ENCODE results near the gene MXD3. TPM values are rescaled to one million over a fixed set of nuclear protein-coding genes. Genes with fewer than 3 reads are reported as not detected.

The MXD3 gene
- total RNA-seq, 1 donor from 2014 or later, result 12.8 TPM

- peak overlapping the region; percentile 69 for H3K27ac Mint-ChIP-seq
- H3K4me3 Mint-ChIP-seq (ENCODE audit: low read depth), result peak overlapping the region; percentile 97
- no peaks in the 10 kb centered on the region for H3K27me3 Mint-ChIP-seq (ENCODE audit: low read depth)
- H3K36me3 Mint-ChIP-seq (ENCODE audit: low read depth), result peaks cover 56% of the 10 kb centered on the region
- H3K9me3 Mint-ChIP-seq, result no peaks in the 10 kb centered on the region
- intact Hi-C loops (cut with micrococcal nuclease), result loop anchor here (1.0 to 5.0 kb wide), 3 partner anchors 10 to 295 kb away; partner anchors contain the start of genes NSD1 and UIMC1
- peaks cover 56% of the 10 kb centered on the region for H3K4me1 Mint-ChIP-seq (ENCODE audit: low read depth)
- no peak for DNase-seq (ENCODE audit: low spot score)
Observed at GRCh38 chr5:177302354-177303110, 9.2 kb downstream of the MXD3 start.

- Mint-ChIP-seq H3K4me1 (ENCODE audit: low read depth) (peaks cover 58% of the 10 kb centered on the region), H3K9me3 (no peaks in the 10 kb centered on the region), H3K27ac (no peak overlapping the region), H3K4me3 (ENCODE audit: low read depth) (peak overlapping the region; percentile 97), H3K27me3 (ENCODE audit: low read depth) (no peaks in the 10 kb centered on the region), H3K36me3 (ENCODE audit: low read depth) (peaks cover 57% of the 10 kb centered on the region)
- intact Hi-C loops (cut with micrococcal nuclease), result loop anchor here (5.0 kb wide), 2 partner anchors 169 to 294 kb away; partner anchors contain the start of genes NSD1 and UIMC1
- no peak for DNase-seq (ENCODE audit: low spot score)
Observed at GRCh38 chr5:177301503-177302165, 10.1 kb downstream of the MXD3 start.

DNA sequence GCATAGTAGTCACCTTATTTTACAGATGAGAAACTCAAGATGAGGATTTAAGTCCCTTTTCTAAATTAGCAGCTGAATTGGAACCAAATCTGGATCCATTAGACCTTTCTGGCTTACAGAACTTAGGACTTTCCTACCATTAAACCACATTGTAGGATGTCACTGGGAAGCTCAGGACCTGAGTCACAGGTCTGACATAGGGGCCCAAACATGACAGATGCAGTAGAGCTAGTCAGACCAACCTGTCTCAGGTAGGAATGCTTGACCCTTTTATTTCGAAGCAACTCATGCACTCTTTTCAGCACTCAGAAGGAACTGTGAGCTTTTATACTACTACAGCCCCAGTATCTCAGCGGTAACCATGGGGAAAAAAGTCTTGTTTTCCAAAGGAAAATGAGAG is 10.7 kb downstream of the MXD3 start:
- H3K27ac Mint-ChIP-seq, result peak overlapping the region; percentile 88
- peak overlapping the region; percentile 64 for H3K4me3 Mint-ChIP-seq (ENCODE audit: low read depth)
- H3K4me1 Mint-ChIP-seq (ENCODE audit: low read depth), result peaks cover 63% of the 10 kb centered on the region
- intact Hi-C loops (cut with micrococcal nuclease), result loop anchor here (5.0 kb wide), 2 partner anchors 169 to 294 kb away; partner anchors contain the start of genes NSD1 and UIMC1
- H3K36me3 Mint-ChIP-seq (ENCODE audit: low read depth), result peaks cover 56% of the 10 kb centered on the region
- no peaks in the 10 kb centered on the region for H3K9me3 Mint-ChIP-seq
- no peak for DNase-seq (ENCODE audit: low spot score)
- H3K27me3 Mint-ChIP-seq (ENCODE audit: low read depth), result no peaks in the 10 kb centered on the region

- peak; percentile 68 for DNase-seq (ENCODE audit: low spot score)
- no peaks in the 10 kb centered on the region for H3K9me3 Mint-ChIP-seq
- H3K27ac Mint-ChIP-seq, result peak overlapping the region; percentile 88
- intact Hi-C loops (cut with micrococcal nuclease), result loop anchor here (5.0 kb wide), 2 partner anchors 168 to 293 kb away; partner anchors contain the start of genes NSD1 and UIMC1
- H3K4me3 Mint-ChIP-seq (ENCODE audit: low read depth), result peak overlapping the region; percentile 64
- peaks cover 56% of the 10 kb centered on the region for H3K36me3 Mint-ChIP-seq (ENCODE audit: low read depth)
- H3K27me3 Mint-ChIP-seq (ENCODE audit: low read depth), result no peaks in the 10 kb centered on the region
- H3K4me1 Mint-ChIP-seq (ENCODE audit: low read depth), result peaks cover 63% of the 10 kb centered on the region
Observed at GRCh38 chr5:177300236-177300880, 11.3 kb downstream of the MXD3 start.

- no peak overlapping the region for H3K4me3 Mint-ChIP-seq (ENCODE audit: low read depth)
- intact Hi-C loops (cut with micrococcal nuclease), result loop anchor here (5.0 kb wide), 2 partner anchors 167 to 292 kb away; partner anchors contain the start of genes NSD1 and UIMC1
- H3K4me1 Mint-ChIP-seq (ENCODE audit: low read depth), result peaks cover 62% of the 10 kb centered on the region
- peaks cover 56% of the 10 kb centered on the region for H3K36me3 Mint-ChIP-seq (ENCODE audit: low read depth)
- no peaks in the 10 kb centered on the region for H3K27me3 Mint-ChIP-seq (ENCODE audit: low read depth)
- H3K9me3 Mint-ChIP-seq, result no peaks in the 10 kb centered on the region
- H3K27ac Mint-ChIP-seq, result peak overlapping the region; percentile 48
- DNase-seq (ENCODE audit: low spot score), result no peak
Observed at GRCh38 chr5:177299697-177300096, 12.0 kb downstream of the MXD3 start.

- Mint-ChIP-seq H3K9me3 (no peaks in the 10 kb centered on the region), H3K4me3 (ENCODE audit: low read depth) (no peak overlapping the region), H3K36me3 (ENCODE audit: low read depth) (peaks cover 64% of the 10 kb centered on the region), H3K27ac (no peak overlapping the region), H3K4me1 (ENCODE audit: low read depth) (peaks cover 55% of the 10 kb centered on the region), H3K27me3 (ENCODE audit: low read depth) (no peaks in the 10 kb centered on the region)
- intact Hi-C loops (cut with micrococcal nuclease), result no loop called here
- DNase-seq (ENCODE audit: low spot score), result no peak
Observed at GRCh38 chr5:177297922-177298321, 13.8 kb downstream of the MXD3 start.

DNA sequence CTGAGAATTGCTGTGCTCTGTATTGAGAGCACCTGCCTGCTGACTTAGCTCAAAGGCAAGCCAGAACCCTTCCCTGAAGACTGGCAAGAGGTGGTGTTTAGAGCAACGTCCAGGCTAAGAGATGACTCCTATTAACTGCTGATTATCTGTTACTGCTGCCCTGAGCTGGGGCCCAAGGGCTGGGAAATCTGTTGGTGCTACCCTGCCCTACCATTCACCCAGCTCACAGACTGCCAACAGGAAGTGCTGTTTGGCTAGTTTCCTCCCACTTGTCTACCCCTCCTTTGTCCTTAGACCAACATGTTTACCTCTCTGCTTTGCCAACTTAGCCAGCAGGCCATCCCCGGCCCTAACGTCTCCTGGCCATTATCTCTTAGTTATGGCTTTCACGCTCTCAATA is 15.1 kb downstream of the MXD3 start:
- Mint-ChIP-seq H3K27me3 (ENCODE audit: low read depth) (no peaks in the 10 kb centered on the region), H3K27ac (peak overlapping the region; percentile 71), H3K4me3 (ENCODE audit: low read depth) (no peak overlapping the region), H3K36me3 (ENCODE audit: low read depth) (peaks cover 67% of the 10 kb centered on the region), H3K9me3 (no peaks in the 10 kb centered on the region), H3K4me1 (ENCODE audit: low read depth) (peaks cover 45% of the 10 kb centered on the region)
- intact Hi-C loops (cut with micrococcal nuclease), result no loop called here
- DNase-seq (ENCODE audit: low spot score), result no peak

DNA sequence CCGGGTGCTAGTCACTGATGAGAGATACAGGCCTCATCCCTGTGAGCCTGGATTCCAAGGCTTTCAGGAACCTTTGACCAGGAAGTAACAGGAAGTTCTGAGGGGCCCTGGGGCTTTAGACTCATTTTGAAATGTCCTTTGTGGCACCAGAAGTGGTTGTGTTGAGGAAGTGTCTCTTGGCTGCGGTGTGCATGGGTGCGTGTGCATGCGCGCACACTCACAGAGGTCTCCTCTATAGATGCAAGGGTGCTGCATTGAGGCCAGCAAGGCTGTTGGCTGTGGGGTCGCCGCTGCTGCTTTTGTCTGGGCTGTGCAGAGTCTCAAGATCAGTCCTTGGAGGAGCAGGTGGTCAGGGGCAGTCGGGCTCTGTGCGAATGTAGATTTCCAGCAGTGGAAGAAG is 15.8 kb downstream of the MXD3 start:
- peaks cover 65% of the 10 kb centered on the region for H3K36me3 Mint-ChIP-seq (ENCODE audit: low read depth)

DNA sequence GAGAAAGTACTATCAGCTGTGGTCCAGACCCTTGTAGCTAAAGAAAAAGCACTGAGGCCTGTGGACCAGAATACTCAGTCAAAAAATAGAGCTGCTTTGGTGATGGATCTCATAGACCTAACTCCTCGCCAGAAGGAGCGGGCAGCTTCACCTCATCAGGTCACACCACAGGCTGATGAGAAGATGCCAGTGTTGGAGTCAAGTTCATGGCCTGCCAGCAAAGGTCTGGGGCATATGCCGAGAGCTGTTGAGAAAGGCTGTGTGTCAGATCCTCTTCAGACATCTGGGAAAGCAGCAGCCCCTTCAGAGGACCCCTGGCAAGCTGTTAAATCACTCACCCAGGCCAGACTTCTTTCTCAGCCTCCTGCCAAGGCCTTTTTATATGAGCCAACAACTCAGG is 17.1 kb downstream of the MXD3 start:
- Mint-ChIP-seq H3K4me3 (ENCODE audit: low read depth) (no peak overlapping the region), H3K9me3 (no peaks in the 10 kb centered on the region), H3K27me3 (ENCODE audit: low read depth) (no peaks in the 10 kb centered on the region), H3K4me1 (ENCODE audit: low read depth) (peaks cover 30% of the 10 kb centered on the region), H3K27ac (no peak overlapping the region), H3K36me3 (ENCODE audit: low read depth) (peaks cover 62% of the 10 kb centered on the region)
- no peak for DNase-seq (ENCODE audit: low spot score)
- intact Hi-C loops (cut with micrococcal nuclease), result no loop called here

More for the DNA sequence above, 15.8 kb downstream of the MXD3 start:
- intact Hi-C loops (cut with micrococcal nuclease), result no loop called here
- peaks cover 41% of the 10 kb centered on the region for H3K4me1 Mint-ChIP-seq (ENCODE audit: low read depth)
- no peak for DNase-seq (ENCODE audit: low spot score)
- H3K27me3 Mint-ChIP-seq (ENCODE audit: low read depth), result no peaks in the 10 kb centered on the region
- H3K27ac Mint-ChIP-seq, result peak overlapping the region; percentile 71
- H3K9me3 Mint-ChIP-seq, result no peaks in the 10 kb centered on the region
- no peak overlapping the region for H3K4me3 Mint-ChIP-seq (ENCODE audit: low read depth)

DNA sequence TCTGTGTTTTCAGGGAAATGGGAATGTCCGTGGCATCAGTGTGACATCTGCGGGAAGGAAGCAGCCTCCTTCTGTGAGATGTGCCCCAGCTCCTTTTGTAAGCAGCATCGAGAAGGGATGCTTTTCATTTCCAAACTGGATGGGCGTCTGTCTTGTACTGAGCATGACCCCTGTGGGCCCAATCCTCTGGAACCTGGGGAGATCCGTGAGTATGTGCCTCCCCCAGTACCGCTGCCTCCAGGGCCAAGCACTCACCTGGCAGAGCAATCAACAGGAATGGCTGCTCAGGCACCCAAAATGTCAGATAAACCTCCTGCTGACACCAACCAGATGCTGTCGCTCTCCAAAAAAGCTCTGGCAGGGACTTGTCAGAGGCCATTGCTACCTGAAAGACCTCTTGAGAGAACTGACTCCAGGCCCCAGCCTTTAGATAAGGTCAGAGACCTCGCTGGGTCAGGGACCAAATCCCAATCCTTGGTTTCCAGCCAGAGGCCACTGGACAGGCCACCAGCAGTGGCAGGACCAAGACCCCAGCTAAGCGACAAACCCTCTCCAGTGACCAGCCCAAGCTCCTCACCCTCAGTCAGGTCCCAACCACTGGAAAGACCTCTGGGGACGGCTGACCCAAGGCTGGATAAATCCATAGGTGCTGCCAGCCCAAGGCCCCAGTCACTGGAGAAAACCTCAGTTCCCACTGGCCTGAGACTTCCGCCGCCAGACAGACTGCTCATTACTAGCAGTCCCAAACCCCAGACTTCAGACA is 17.7 kb downstream of the MXD3 start:
- no peaks in the 10 kb centered on the region for H3K27me3 Mint-ChIP-seq (ENCODE audit: low read depth)
- DNase-seq (ENCODE audit: low spot score), result no peak
- intact Hi-C loops (cut with micrococcal nuclease), result no loop called here
- peaks cover 67% of the 10 kb centered on the region for H3K36me3 Mint-ChIP-seq (ENCODE audit: low read depth)
- no peak overlapping the region for H3K4me3 Mint-ChIP-seq (ENCODE audit: low read depth)
- no peaks in the 10 kb centered on the region for H3K9me3 Mint-ChIP-seq
- H3K27ac Mint-ChIP-seq, result no peak overlapping the region
- peaks cover 25% of the 10 kb centered on the region for H3K4me1 Mint-ChIP-seq (ENCODE audit: low read depth)

DNA sequence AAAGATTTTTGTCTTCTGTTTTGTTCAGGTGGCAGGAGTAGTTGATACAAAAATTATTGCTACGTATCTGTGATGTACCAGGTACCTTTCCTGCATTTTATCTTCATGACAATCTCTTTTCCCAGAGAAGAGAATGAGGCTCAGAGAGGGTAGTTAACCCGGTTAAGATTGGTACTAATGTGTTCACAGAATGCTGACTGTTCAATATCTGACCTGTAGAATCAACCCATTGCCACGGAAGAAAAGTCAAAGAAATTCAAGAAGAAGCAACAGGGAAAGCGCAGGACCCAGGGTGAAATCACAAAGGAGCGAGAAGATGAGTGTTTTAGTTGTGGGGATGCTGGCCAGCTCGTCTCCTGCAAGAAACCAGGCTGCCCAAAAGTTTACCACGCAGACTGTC is 20.0 kb downstream of the MXD3 start:
- Mint-ChIP-seq H3K27me3 (ENCODE audit: low read depth) (no peaks in the 10 kb centered on the region), H3K4me1 (ENCODE audit: low read depth) (peaks cover 21% of the 10 kb centered on the region), H3K27ac (no peak overlapping the region), H3K36me3 (ENCODE audit: low read depth) (peaks cover 62% of the 10 kb centered on the region), H3K4me3 (ENCODE audit: low read depth) (no peak overlapping the region), H3K9me3 (no peaks in the 10 kb centered on the region)
- no peak for DNase-seq (ENCODE audit: low spot score)
- intact Hi-C loops (cut with micrococcal nuclease), result no loop called here
